ENCODE results near the gene F13A1.

- no peak for TF ChIP-seq GATA2 (IDR thresholded peaks at IDR 0.05; ENCODE audit: low read depth, low read length)
- no peak for TF ChIP-seq GATA3 (IDR thresholded peaks at IDR 0.05; ENCODE audit: low read depth, low read length)
These were observed 32.3 kb upstream of the F13A1 start for GRCh38 chr6:6352772-6353171.

All from SH-SY5Y (cell line).